B cell (primary cell): ENCODE results near the gene BIN2. TPM values are rescaled to one million over a fixed set of nuclear protein-coding genes. Genes with fewer than 3 reads are reported as not detected.

Experiments used
- ATAC-seq: fragments of 200-7000 bp; cut with Tn5 transposase; one replicate; pipeline ENCODE4 v1.10.0; 2021; ENCODE audit warnings: low read depth, mild to moderate bottlenecking, moderate number of reproducible peaks, moderate library complexity
- CTCF ChIA-PET: fragments of 350-600 bp; sonication (Branson Sonifier 250); formaldehyde crosslinking; loops from one replicate; lab custom pipeline; 2021; ENCODE audit warnings: antibody characterized with exemption, inconsistent platforms; lab: Charles Lee
- POLR2A ChIA-PET: fragments of 350-600 bp; sonication (Branson Sonifier 250); formaldehyde crosslinking; loops from one replicate; lab custom pipeline; 2021; ENCODE audit warnings: antibody characterized with exemption; lab: Charles Lee
- DNase-seq: peaks from one replicate; pipeline ENCODE4 v3.0.0; 2013
- H2AFZ ChIP-seq: 2 replicates; pipeline ENCODE4 v1.6.1; 2012; ENCODE audit warnings: mild to moderate bottlenecking, low read depth, low read length; ENCODE audit not compliant: insufficient read depth, poor library complexity, severe bottlenecking
- H3K27ac ChIP-seq, 2 donors: 1 replicate in 1 of 2; 2 replicates in 1 of 2; pipeline ENCODE4 v1.5.1; 2012 to 2013; ENCODE audit warnings: low read length in 2 of 2, mild to moderate bottlenecking in 2 of 2, moderate library complexity in 1 of 2
- H3K27me3 ChIP-seq, 4 experiments: fragments of 200-600 bp in 1 of 4; sonication (generic) in 1 of 4; replicated peaks in 1 of 4; 1 replicate in 2 of 4; 2 replicates in 2 of 4; pipeline versions ENCODE4 v1.6.1 to v1.7.0; 2013 to 2016; ENCODE audit warnings: low read length in 3 of 4, mild to moderate bottlenecking in 2 of 4, mixed read lengths in 1 of 4, moderate library complexity in 1 of 4; ENCODE audit not compliant: insufficient read depth in 4 of 4, control insufficient read depth in 3 of 4; ENCODE audit errors: control extremely low read depth in 1 of 4
- H3K36me3 ChIP-seq, 2 experiments: replicated peaks in 1 of 2; 1 replicate in 1 of 2; 2 replicates in 1 of 2; pipeline versions ENCODE4 v1.6.1 to v1.7.1; 2013; ENCODE audit warnings: low read length in 1 of 2; ENCODE audit not compliant: insufficient read depth in 2 of 2, control insufficient read depth in 1 of 2; ENCODE audit errors: control extremely low read depth in 1 of 2, extremely low read depth in 1 of 2
- H3K4me1 ChIP-seq, 2 donors: fragments of 200-600 bp in 1 of 2; sonication (generic) in 1 of 2; 1 replicate in 1 of 2; 2 replicates in 1 of 2; pipeline versions ENCODE4 v1.5.1 to v1.6.1; 2013 to 2017; ENCODE audit warnings: low read length in 2 of 2; ENCODE audit not compliant: control insufficient read depth in 2 of 2, insufficient read depth in 2 of 2
- H3K4me2 ChIP-seq: replicated peaks from 2 replicates; pipeline ENCODE3; 2012; ENCODE audit warnings: mild to moderate bottlenecking, low read depth, low read length; ENCODE audit not compliant: poor library complexity, severe bottlenecking
- H3K4me3 ChIP-seq, 5 experiments: fragments of 200-600 bp in 1 of 5; sonication (generic) in 1 of 5; 1 replicate in 3 of 5; 2 replicates in 2 of 5; pipeline versions ENCODE4 v1.5.1 to v1.7.0; 2011 to 2016; ENCODE audit warnings: low read length in 4 of 5, mild to moderate bottlenecking in 4 of 5, low read depth in 2 of 5, control low read depth in 1 of 5, moderate library complexity in 1 of 5; ENCODE audit not compliant: insufficient read depth in 1 of 5; ENCODE audit errors: control extremely low read depth in 1 of 5, extremely low read depth in 1 of 5
- H3K79me2 ChIP-seq: fragments of 200-600 bp; sonication (generic); one replicate; pipeline ENCODE4 v1.6.0; 2016; ENCODE audit warnings: low read length; ENCODE audit not compliant: control insufficient read depth, insufficient read depth
- H3K9ac ChIP-seq: fragments of 200-600 bp; sonication (generic); 2 replicates; pipeline ENCODE4 v1.6.1; 2017; ENCODE audit warnings: mild to moderate bottlenecking, low read length, moderate library complexity
- H3K9me3 ChIP-seq, 3 donors: one replicate each; pipeline versions ENCODE4 v1.6.1 to v1.7.1; 2013; ENCODE audit warnings: low read length in 2 of 3; ENCODE audit not compliant: control insufficient read depth in 2 of 3, insufficient read depth in 1 of 3; ENCODE audit errors: control extremely low read depth in 1 of 3
- H4K20me1 ChIP-seq: 2 replicates; pipeline ENCODE4 v1.6.0; 2012; ENCODE audit warnings: mild to moderate bottlenecking, low read length; ENCODE audit not compliant: insufficient read depth, control insufficient read depth, poor library complexity, severe bottlenecking
- H3K27ac Mint-ChIP-seq: one replicate; pipeline ENCODE4 v1.8.0; 2021; ENCODE audit warnings: mixed read lengths
- H3K27me3 Mint-ChIP-seq: one replicate; pipeline ENCODE4 v1.8.0; 2021; ENCODE audit warnings: mixed read lengths
- H3K4me1 Mint-ChIP-seq: one replicate; pipeline ENCODE4 v1.8.0; 2021; ENCODE audit warnings: mixed read lengths
- H3K4me3 Mint-ChIP-seq: one replicate; pipeline ENCODE4 v1.8.0; 2021; ENCODE audit warnings: mixed read lengths
- H3K9me3 Mint-ChIP-seq: one replicate; pipeline ENCODE4 v1.8.0; 2022; ENCODE audit warnings: mixed read lengths; ENCODE audit not compliant: insufficient read depth
- CTCF ChIP-seq: fragments of 200-600 bp; IDR thresholded peaks from one replicate; pipeline ENCODE4 v1.8.0; 2022; ENCODE audit warnings: antibody characterized with exemption, mild to moderate bottlenecking
- EZH2 ChIP-seq: IDR thresholded peaks from 2 replicates; pipeline ENCODE4 v1.6.1; 2012; ENCODE audit warnings: borderline replicate concordance, low read depth, mild to moderate bottlenecking, moderate library complexity, low read length; ENCODE audit not compliant: insufficient read depth, poor library complexity, severe bottlenecking
- WGBS: methylation state at CpG from one replicate; pipeline ENCODE4 v1.1.5; 2013; ENCODE audit warnings: missing lambda C conversion rate; ENCODE audit not compliant: insufficient coverage; 5-methylcytosine and 5-hydroxymethylcytosine counted together
- intact Hi-C: fragments of 100-400 bp; cut with micrococcal nuclease; formaldehyde crosslinking; loops from one replicate; pipeline ENCODE4 v1.10.0; 2022
- polyA plus RNA-seq: library from polyadenylated mRNA; depleted of rRNA; stranded (reverse); fragments of >200 nt; gene quantifications from 2 replicates; pipeline ENCODE4 v1.2.3, GENCODE V29; 2012
- total RNA-seq, 2 donors: library from RNA; stranded (reverse); fragments of 120-200 nt in 1 of 2; gene quantifications; 1 replicate in 1 of 2; 2 replicates in 1 of 2; pipeline versions ENCODE4 v1.2.3 to v1.2.4, GENCODE V29; 2013 to 2022

BIN2 gene
- total and polyA plus RNA-seq, 2 donors (not counting 1 experiment from before 2014, with no cell fraction given): 41.5 to 100 TPM

- H3K4me1 Mint-ChIP-seq: peaks cover 7% of the 10 kb centered on the region
- TF ChIP-seq CTCF: no peak
- TF ChIP-seq EZH2: no peak
- H4K20me1 ChIP-seq: no peaks in the 10 kb centered on the region
- no peak overlapping the region for H3K27ac Mint-ChIP-seq
- H3K9me3 Mint-ChIP-seq: no peaks in the 10 kb centered on the region
- peaks cover 6 to 8% of the 10 kb centered on the region in 2 donors for H3K4me1 ChIP-seq
- ChIA-PET CTCF (interaction anchor here (0.5 to 9.0 kb wide), 4 partner anchors 12 to 260 kb away, joined by 3 to 148 read pairs (median 4); partner anchors contain the start of gene BIN2), POLR2A (interaction anchor here (1.5 kb wide), 1 partner anchor 8 kb away, joined by 5 read pairs; no protein-coding TSS in a partner anchor)
- no peak overlapping the region for H2AFZ ChIP-seq
- no peaks in the 10 kb centered on the region for H3K36me3 ChIP-seq
- no peak overlapping the region for H3K4me3 Mint-ChIP-seq
- DNase-seq: no peak
- ATAC-seq: no peak
- H3K9ac ChIP-seq: no peak overlapping the region
- no peak overlapping the region for H3K4me2 ChIP-seq
- no peaks in the 10 kb centered on the region for H3K27me3 ChIP-seq
- intact Hi-C loops: no loop called here
- H3K27me3 Mint-ChIP-seq: no peaks in the 10 kb centered on the region
- 75% methylated on average over 3 of the region's 4 CpGs for WGBS
- H3K27ac ChIP-seq: no peak overlapping the region
- H3K4me3 ChIP-seq: no peak overlapping the region
- no peaks in the 10 kb centered on the region for H3K9me3 ChIP-seq
- H3K79me2 ChIP-seq: no peaks in the 10 kb centered on the region
These were observed 10.8 kb upstream of the BIN2 start for GRCh38 chr12:51334764-51335163.

GRCh38 chr12:51333536-51333935 lies 9.6 kb upstream of the BIN2 start:
- H3K4me1 ChIP-seq: peaks cover 19 to 20% of the 10 kb centered on the region in 2 donors
- no peak overlapping the region for H3K4me2 ChIP-seq
- no peaks in the 10 kb centered on the region for H3K36me3 ChIP-seq
- ChIA-PET CTCF (interaction anchor here (4.5 kb wide), 1 partner anchor 8 kb away, joined by 38 read pairs; no protein-coding TSS in a partner anchor), POLR2A (interaction anchor here (1.1 kb wide), 1 partner anchor 66 kb away, joined by 6 read pairs; no protein-coding TSS in a partner anchor)
- ATAC-seq (no peak), DNase-seq (no peak)
- no peaks in the 10 kb centered on the region for H3K27me3 Mint-ChIP-seq
- no peak overlapping the region for H3K4me3 Mint-ChIP-seq
- H3K27ac Mint-ChIP-seq: no peak overlapping the region
- WGBS: 96% methylated on average over 4 of the region's 6 CpGs
- H2AFZ ChIP-seq: no peak overlapping the region
- no peak overlapping the region for H3K9ac ChIP-seq
- no peak overlapping the region for H3K27ac ChIP-seq
- H4K20me1 ChIP-seq: no peaks in the 10 kb centered on the region
- H3K9me3 ChIP-seq: no peaks in the 10 kb centered on the region
- H3K4me3 ChIP-seq: no peak overlapping the region
- no peaks in the 10 kb centered on the region for H3K27me3 ChIP-seq
- TF ChIP-seq CTCF (no peak), EZH2 (no peak)
- intact Hi-C loops: no loop called here
- peaks cover 18% of the 10 kb centered on the region for H3K4me1 Mint-ChIP-seq
- H3K9me3 Mint-ChIP-seq: no peaks in the 10 kb centered on the region
- no peaks in the 10 kb centered on the region for H3K79me2 ChIP-seq
